NT2/D1 (cell line): Measurements from ENCODE around the gene NAA40.
"Not testable (repeated sequence)": the region's sequence is repeated elsewhere in the genome, so short reads cannot be mapped to it uniquely, and the experiment has no call there.

Source experiments
- DNase-seq: peaks from one replicate; pipeline ENCODE4 v3.0.0-alpha.2; 2011; ENCODE audit warnings: low read depth, low spot score
- H3K27me3 ChIP-seq: 2 replicates; pipeline ENCODE4 v1.6.0; 2011; ENCODE audit warnings: mild to moderate bottlenecking; ENCODE audit not compliant: insufficient read length, insufficient read depth
- H3K36me3 ChIP-seq: 2 replicates; pipeline ENCODE4 v1.6.1; 2011; ENCODE audit warnings: mild to moderate bottlenecking, low read length, mixed read lengths; ENCODE audit not compliant: insufficient read depth, insufficient read length
- H3K4me1 ChIP-seq: 2 replicates; pipeline ENCODE4 v1.5.1; 2011; ENCODE audit not compliant: insufficient read depth, insufficient read length
- H3K4me3 ChIP-seq: 2 replicates; pipeline ENCODE4 v1.5.1; 2011; ENCODE audit warnings: low read depth; ENCODE audit not compliant: insufficient read length
- H3K9ac ChIP-seq: 2 replicates; pipeline ENCODE4 v1.6.0; 2011; ENCODE audit warnings: low read depth; ENCODE audit not compliant: insufficient read length
- H3K9me3 ChIP-seq: 2 replicates; pipeline ENCODE4 v1.5.1; 2011; ENCODE audit warnings: mild to moderate bottlenecking, low read length; ENCODE audit not compliant: insufficient read depth
- SUZ12 ChIP-seq: IDR thresholded peaks from 2 replicates; pipeline ENCODE4 v1.6.1; 2011; ENCODE audit not compliant: insufficient read length, insufficient read depth; ENCODE audit errors: extremely low read depth
- YY1 ChIP-seq: IDR thresholded peaks from 2 replicates; pipeline ENCODE4 v1.6.1; 2011; ENCODE audit not compliant: insufficient read length, insufficient read depth
- ZNF274 ChIP-seq: IDR thresholded peaks from 2 replicates; pipeline ENCODE4 v1.6.1; 2011; ENCODE audit warnings: mild to moderate bottlenecking, low read depth, low read length

Gene NAA40

GRCh38 chr11:63966444-63966843, 27.6 kb downstream of the NAA40 start:
- DNase-seq, result no peak
- H3K27me3 ChIP-seq, result no peaks in the 10 kb centered on the region
- no peak overlapping the region for H3K4me3 ChIP-seq
- no peak overlapping the region for H3K9ac ChIP-seq
- H3K9me3 ChIP-seq, result no peaks in the 10 kb centered on the region
- TF ChIP-seq YY1 (no peak), SUZ12 (no peak), ZNF274 (no peak)
- H3K4me1 ChIP-seq, result peaks cover 2% of the 10 kb centered on the region
- no peaks in the 10 kb centered on the region for H3K36me3 ChIP-seq

- TF ChIP-seq SUZ12 (no peak), YY1 (no peak), ZNF274 (no peak)
- H3K4me1 ChIP-seq, result no peaks in the 10 kb centered on the region
- no peaks in the 10 kb centered on the region for H3K9me3 ChIP-seq
- no peak overlapping the region for H3K9ac ChIP-seq
- H3K36me3 ChIP-seq, result no peaks in the 10 kb centered on the region
- DNase-seq, result no peak
- H3K27me3 ChIP-seq, result no peaks in the 10 kb centered on the region
- no peak overlapping the region for H3K4me3 ChIP-seq
These were observed 30.7 kb downstream of the NAA40 start for GRCh38 chr11:63969461-63969860.

- H3K4me3 ChIP-seq, result no peak overlapping the region
- peaks cover 2% of the 10 kb centered on the region for H3K36me3 ChIP-seq
- H3K9me3 ChIP-seq, result no peaks in the 10 kb centered on the region
- H3K9ac ChIP-seq, result no peak overlapping the region
- peaks cover under 1% of the 10 kb centered on the region for H3K4me1 ChIP-seq
- no peak for TF ChIP-seq SUZ12
- no peaks in the 10 kb centered on the region for H3K27me3 ChIP-seq
- DNase-seq, result no peak
These were observed 32.1 kb downstream of the NAA40 start for GRCh38 chr11:63970902-63971301.

- H3K4me3 ChIP-seq, H3K9ac ChIP-seq, H3K4me1 ChIP-seq, H3K27me3 ChIP-seq, H3K9me3 ChIP-seq, DNase-seq: not testable (repeated sequence)
- H3K36me3 ChIP-seq, result peaks cover 22% of the 10 kb centered on the region
These were observed 35.1 kb downstream of the NAA40 start for GRCh38 chr11:63973912-63974258.

GRCh38 chr11:63974259-63975143, 35.7 kb downstream of the NAA40 start, which contains the start of gene COX8A:
COX8A (plus strand) TSS chr11:63974620; CDS start chr11:63974681, 61 bp downstream.
- peak; percentile 100 for DNase-seq
- peaks cover 13% of the 10 kb centered on the region for H3K4me1 ChIP-seq
- peaks cover 28% of the 10 kb centered on the region for H3K36me3 ChIP-seq
- H3K27me3 ChIP-seq, result no peaks in the 10 kb centered on the region
- peak within 1 kb of the TSS; percentile 100 for H3K9ac ChIP-seq
- H3K9me3 ChIP-seq, result no peaks in the 10 kb centered on the region
- peak within 1 kb of the TSS; percentile 100 for H3K4me3 ChIP-seq
- no peak for TF ChIP-seq ZNF274
- TF ChIP-seq YY1, result peak; percentile 86

GRCh38 chr11:63978551-63979239, 39.9 kb downstream of the NAA40 start:
- H3K4me1 ChIP-seq, result peaks cover 23% of the 10 kb centered on the region
- H3K36me3 ChIP-seq, result peaks cover 29% of the 10 kb centered on the region
- H3K9ac ChIP-seq, result peak overlapping the region; percentile 17
- TF ChIP-seq SUZ12 (no peak), ZNF274 (no peak), YY1 (no peak)
- no peak for DNase-seq
- no peaks in the 10 kb centered on the region for H3K9me3 ChIP-seq
- no peak overlapping the region for H3K4me3 ChIP-seq
- H3K27me3 ChIP-seq, result no peaks in the 10 kb centered on the region

DNA sequence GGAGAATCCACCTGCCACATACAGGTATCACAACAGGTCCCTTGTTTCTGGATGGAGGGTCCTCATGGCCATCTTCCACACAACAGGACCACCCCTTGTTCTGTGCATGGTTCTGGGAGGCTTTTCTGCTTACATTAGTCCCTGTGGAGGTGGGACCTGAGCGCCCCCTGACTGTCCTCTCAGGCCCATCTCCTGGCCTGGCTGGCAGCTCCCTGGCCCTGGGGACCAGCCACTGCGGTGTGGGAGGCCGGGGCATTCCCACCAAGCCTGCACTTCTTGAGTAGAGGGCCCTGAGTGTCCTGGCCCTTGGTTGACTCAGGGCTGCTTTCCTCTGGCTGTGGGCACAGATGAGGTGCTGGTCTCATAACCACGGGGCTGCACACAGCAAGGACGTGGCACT, 40.6 kb downstream of the NAA40 start:
- H3K4me3 ChIP-seq, result no peak overlapping the region
- H3K9ac ChIP-seq, result peak overlapping the region; percentile 3
- TF ChIP-seq SUZ12 (no peak), ZNF274 (no peak), YY1 (no peak)
- H3K4me1 ChIP-seq, result peaks cover 23% of the 10 kb centered on the region
- H3K36me3 ChIP-seq, result peaks cover 29% of the 10 kb centered on the region
- H3K27me3 ChIP-seq, result no peaks in the 10 kb centered on the region
- no peaks in the 10 kb centered on the region for H3K9me3 ChIP-seq
- DNase-seq, result no peak
